ENCODE data around the gene VIT. TPM values are rescaled to one million over a fixed set of nuclear protein-coding genes. Genes with fewer than 3 reads are reported as not detected.
A peak's percentile ranks its signal among the peaks of the same experiment; 100 is the strongest.

VIT gene
- total and polyA plus RNA-seq, 2 experiments from 2014 or later, result not detected

DNA sequence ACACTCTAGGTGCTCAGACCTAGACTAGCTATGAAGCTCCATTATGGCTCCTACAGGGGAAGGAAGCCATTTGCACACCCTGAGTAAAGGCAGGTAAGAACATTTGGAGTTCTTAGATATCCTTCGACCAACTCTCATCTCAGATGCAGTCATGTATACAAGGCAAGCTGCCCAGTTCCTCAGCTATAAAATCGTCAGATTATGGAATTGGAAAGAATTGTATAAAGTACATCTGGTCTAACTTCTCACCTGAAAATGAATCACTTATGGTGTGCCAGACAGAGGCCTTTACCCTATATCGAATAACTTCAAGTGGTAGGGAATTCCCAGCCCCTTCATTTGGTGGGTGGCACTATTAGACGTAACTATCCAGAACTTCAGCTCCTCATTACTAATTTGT, 79.3 kb downstream of the VIT start:
- no peak overlapping the region for H3K4me3 Mint-ChIP-seq
- no peak overlapping the region for H2AFZ ChIP-seq
- DNase-seq (ENCODE audit: low spot score) (no peak), ATAC-seq (no peak)
- peaks cover under 1% of the 10 kb centered on the region; the same call in 2 of the 3 replicates for H3K4me1 Mint-ChIP-seq
- no peaks in the 10 kb centered on the region for H3K79me2 ChIP-seq (replicated peaks; ENCODE audit: insufficient read depth)
- no peaks in the 10 kb centered on the region for H3K9me2 ChIP-seq (ENCODE audit: insufficient read depth)
- no peak overlapping the region for H3K4me2 ChIP-seq
- H3K36me3 Mint-ChIP-seq (ENCODE audit: low read depth), result no peaks in the 10 kb centered on the region
- H3K36me3 ChIP-seq (ENCODE audit: insufficient read depth), result no peaks in the 10 kb centered on the region
- no peak overlapping the region for H3K27ac Mint-ChIP-seq
- H3F3A ChIP-seq (replicated peaks; ENCODE audit: low read depth), result no peaks in the 10 kb centered on the region; the same call in 1 of the 2 replicates
- TF ChIP-seq CTCF (conservative IDR thresholded peaks at IDR 0.05; ENCODE audit: low read depth in 2 of 2) (no peak), ZNF114 (CRISPR knock-in tag; IDR thresholded peaks at IDR 0.05) (no peak), STAT1 (IDR thresholded peaks at IDR 0.05; ENCODE audit: unreplicated experiment) (no peak), JUNB (IDR thresholded peaks at IDR 0.05; ENCODE audit: unreplicated experiment) (no peak), EZH2phosphoT487 (IDR thresholded peaks at IDR 0.05; ENCODE audit: unreplicated experiment) (no peak)
- TF ChIP-seq, protein P1, sequence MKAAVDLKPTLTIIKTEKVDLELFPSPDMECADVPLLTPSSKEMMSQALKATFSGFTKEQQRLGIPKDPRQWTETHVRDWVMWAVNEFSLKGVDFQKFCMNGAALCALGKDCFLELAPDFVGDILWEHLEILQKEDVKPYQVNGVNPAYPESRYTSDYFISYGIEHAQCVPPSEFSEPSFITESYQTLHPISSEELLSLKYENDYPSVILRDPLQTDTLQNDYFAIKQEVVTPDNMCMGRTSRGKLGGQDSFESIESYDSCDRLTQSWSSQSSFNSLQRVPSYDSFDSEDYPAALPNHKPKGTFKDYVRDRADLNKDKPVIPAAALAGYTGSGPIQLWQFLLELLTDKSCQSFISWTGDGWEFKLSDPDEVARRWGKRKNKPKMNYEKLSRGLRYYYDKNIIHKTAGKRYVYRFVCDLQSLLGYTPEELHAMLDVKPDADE (IDR thresholded peaks at IDR 0.05), result no peak
- no peaks in the 10 kb centered on the region for H3K9me3 Mint-ChIP-seq
- no peaks in the 10 kb centered on the region for H3K27me3 ChIP-seq (ENCODE audit: insufficient read depth)
- no peak overlapping the region for H3K27ac ChIP-seq (ENCODE audit: low read depth)
- no peaks in the 10 kb centered on the region for H4K20me1 ChIP-seq (replicated peaks; ENCODE audit: insufficient read depth)
- no peaks in the 10 kb centered on the region for H3K27me3 Mint-ChIP-seq (ENCODE audit: insufficient read depth, low read depth, poor library complexity)
- no peak overlapping the region for H3K4me3 ChIP-seq
- H3K4me1 ChIP-seq (ENCODE audit: insufficient read depth), result no peaks in the 10 kb centered on the region; the same call in 1 of the 2 replicates

GRCh38 chr2:36777272-36777671, 80.8 kb downstream of the VIT start:
- H3K4me3 Mint-ChIP-seq, result no peak overlapping the region
- peaks cover 5% of the 10 kb centered on the region for H3K27me3 Mint-ChIP-seq (ENCODE audit: insufficient read depth, low read depth, poor library complexity)
- no peaks in the 10 kb centered on the region for H3K27me3 ChIP-seq (ENCODE audit: insufficient read depth)
- no peaks in the 10 kb centered on the region for H3K9me3 Mint-ChIP-seq
- DNase-seq (ENCODE audit: low spot score) (no peak), ATAC-seq (no peak)
- H3K79me2 ChIP-seq (replicated peaks; ENCODE audit: insufficient read depth), result no peaks in the 10 kb centered on the region
- no peak overlapping the region for H3K27ac Mint-ChIP-seq
- no peaks in the 10 kb centered on the region for H3K9me2 ChIP-seq (ENCODE audit: insufficient read depth)
- no peaks in the 10 kb centered on the region for H4K20me1 ChIP-seq (replicated peaks; ENCODE audit: insufficient read depth)
- H3K4me1 ChIP-seq (ENCODE audit: insufficient read depth), result peaks cover 14% of the 10 kb centered on the region
- no peak for TF ChIP-seq EZH2phosphoT487 (IDR thresholded peaks at IDR 0.05; ENCODE audit: unreplicated experiment)
- H3K36me3 Mint-ChIP-seq (ENCODE audit: low read depth), result no peaks in the 10 kb centered on the region
- H3K4me2 ChIP-seq, result no peak overlapping the region
- H3K27ac ChIP-seq (ENCODE audit: low read depth), result 0 out of 2 replicates have a peak overlapping the region, but pooled peaks have one; percentile 7
- peaks cover 13% of the 10 kb centered on the region for H3K4me1 Mint-ChIP-seq
- H2AFZ ChIP-seq, result no peak overlapping the region
- no peak overlapping the region for H3K4me3 ChIP-seq
- no peaks in the 10 kb centered on the region for H3K36me3 ChIP-seq (ENCODE audit: insufficient read depth)
- no peaks in the 10 kb centered on the region; the same call in 1 of the 2 replicates for H3F3A ChIP-seq (replicated peaks; ENCODE audit: low read depth)

GRCh38 chr2:36777788-36778187, 81.3 kb downstream of the VIT start:
- H3K4me3 ChIP-seq, result no peak overlapping the region
- peaks cover 17% of the 10 kb centered on the region for H3K4me1 ChIP-seq (ENCODE audit: insufficient read depth)
- no peak overlapping the region for H2AFZ ChIP-seq
- H3K36me3 ChIP-seq (ENCODE audit: insufficient read depth), result no peaks in the 10 kb centered on the region
- 0 out of 2 replicates have a peak overlapping the region, but pooled peaks have one; percentile 7 for H3K27ac ChIP-seq (ENCODE audit: low read depth)
- no peaks in the 10 kb centered on the region for H4K20me1 ChIP-seq (replicated peaks; ENCODE audit: insufficient read depth)
- Mint-ChIP-seq H3K4me3 (no peak overlapping the region), H3K4me1 (peaks cover 18% of the 10 kb centered on the region), H3K36me3 (ENCODE audit: low read depth) (no peaks in the 10 kb centered on the region), H3K27me3 (ENCODE audit: insufficient read depth, low read depth, poor library complexity) (peaks cover 5% of the 10 kb centered on the region), H3K9me3 (no peaks in the 10 kb centered on the region), H3K27ac (no peak overlapping the region)
- H3K9me2 ChIP-seq (ENCODE audit: insufficient read depth), result no peaks in the 10 kb centered on the region
- H3F3A ChIP-seq (replicated peaks; ENCODE audit: low read depth), result no peaks in the 10 kb centered on the region; the same call in 1 of the 2 replicates
- DNase-seq (ENCODE audit: low spot score) (no peak), ATAC-seq (no peak)
- H3K79me2 ChIP-seq (replicated peaks; ENCODE audit: insufficient read depth), result no peaks in the 10 kb centered on the region
- H3K27me3 ChIP-seq (ENCODE audit: insufficient read depth), result no peaks in the 10 kb centered on the region
- H3K4me2 ChIP-seq, result no peak overlapping the region
- TF ChIP-seq ZNF462 (CRISPR knock-in tag; IDR thresholded peaks at IDR 0.05), result no peak
- TF ChIP-seq STAT1 (IDR thresholded peaks at IDR 0.05; ENCODE audit: unreplicated experiment), result no peak
- TF ChIP-seq EZH2phosphoT487 (IDR thresholded peaks at IDR 0.05; ENCODE audit: unreplicated experiment), result no peak
- no peak for TF ChIP-seq JUNB (IDR thresholded peaks at IDR 0.05; ENCODE audit: unreplicated experiment)

Measured in GM23338 (cell line).